ENCODE measurements around the gene IFNL3.
"Not testable (repeated sequence)": the region's sequence is repeated elsewhere in the genome, so short reads cannot be mapped to it uniquely, and the experiment has no call there.

Gene IFNL3

GRCh38 chr19:39224910-39225309 is 19.9 kb downstream of the IFNL3 start:
- H3K4me3 ChIP-seq (ENCODE audit: severe bottlenecking), result no peak overlapping the region
- no peak for TF ChIP-seq CTCF (IDR thresholded peaks at IDR 0.05; ENCODE audit: poor library complexity, severe bottlenecking)
- H3K4me1 ChIP-seq (ENCODE audit: insufficient read depth, poor library complexity, severe bottlenecking), result no peaks in the 10 kb centered on the region
- no peak overlapping the region for H3K27ac ChIP-seq (ENCODE audit: poor library complexity, severe bottlenecking)
- ATAC-seq (ENCODE audit: low read depth) (no peak), DNase-seq (ENCODE audit: low spot score) (no peak)
- no peaks in the 10 kb centered on the region for H3K36me3 ChIP-seq (ENCODE audit: low read depth)
- H3K9me3 ChIP-seq (ENCODE audit: severe bottlenecking), result no peaks in the 10 kb centered on the region
- no peaks in the 10 kb centered on the region for H3K27me3 ChIP-seq (ENCODE audit: insufficient read depth, poor library complexity, severe bottlenecking)

- TF ChIP-seq CTCF (IDR thresholded peaks at IDR 0.05; ENCODE audit: poor library complexity, severe bottlenecking), result no peak
- H3K36me3 ChIP-seq (ENCODE audit: low read depth), result no peaks in the 10 kb centered on the region
- no peak overlapping the region for H3K4me3 ChIP-seq (ENCODE audit: severe bottlenecking)
- H3K27me3 ChIP-seq (ENCODE audit: insufficient read depth, poor library complexity, severe bottlenecking), result no peaks in the 10 kb centered on the region
- no peak for ATAC-seq (ENCODE audit: low read depth)
- no peak for DNase-seq (ENCODE audit: low spot score)
- H3K4me1 ChIP-seq (ENCODE audit: insufficient read depth, poor library complexity, severe bottlenecking), result no peaks in the 10 kb centered on the region
- no peaks in the 10 kb centered on the region for H3K9me3 ChIP-seq (ENCODE audit: severe bottlenecking)
- no peak overlapping the region for H3K27ac ChIP-seq (ENCODE audit: poor library complexity, severe bottlenecking)
Observed at GRCh38 chr19:39223703-39224279, 21.0 kb downstream of the IFNL3 start.

DNA sequence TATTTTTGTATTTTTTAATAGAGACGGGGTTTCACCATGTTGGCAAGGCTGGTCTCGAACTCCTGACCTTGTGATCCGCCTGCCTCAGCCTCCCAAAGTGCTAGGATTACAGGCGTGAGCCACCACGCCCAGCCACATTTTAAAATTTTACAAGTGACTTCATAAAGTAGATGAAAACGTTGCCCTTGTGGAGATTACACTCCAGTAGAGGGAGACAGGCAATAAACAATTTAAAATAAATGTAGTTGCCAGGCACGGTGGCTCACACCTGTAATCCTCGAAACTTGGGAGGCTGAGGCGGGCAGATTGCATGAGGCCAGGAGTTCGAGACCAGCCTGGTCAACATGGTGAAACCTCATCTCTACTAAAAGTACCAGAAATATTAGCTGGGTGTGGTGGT is 25.7 kb downstream of the IFNL3 start:
- not testable (repeated sequence) for H3K4me1 ChIP-seq (ENCODE audit: insufficient read depth, poor library complexity, severe bottlenecking); H3K27me3 ChIP-seq (ENCODE audit: insufficient read depth, poor library complexity, severe bottlenecking); DNase-seq (ENCODE audit: low spot score); H3K27ac ChIP-seq (ENCODE audit: poor library complexity, severe bottlenecking); ATAC-seq (ENCODE audit: low read depth); H3K36me3 ChIP-seq (ENCODE audit: low read depth); H3K4me3 ChIP-seq (ENCODE audit: severe bottlenecking); H3K9me3 ChIP-seq (ENCODE audit: severe bottlenecking)

GRCh38 chr19:39218230-39219007 is 26.4 kb downstream of the IFNL3 start:
- ATAC-seq (ENCODE audit: low read depth) (no peak), DNase-seq (ENCODE audit: low spot score) (no peak)
- H3K36me3 ChIP-seq (ENCODE audit: low read depth), result no peaks in the 10 kb centered on the region
- TF ChIP-seq CTCF (IDR thresholded peaks at IDR 0.05; ENCODE audit: poor library complexity, severe bottlenecking), result no peak
- no peak overlapping the region for H3K27ac ChIP-seq (ENCODE audit: poor library complexity, severe bottlenecking)
- no peaks in the 10 kb centered on the region for H3K4me1 ChIP-seq (ENCODE audit: insufficient read depth, poor library complexity, severe bottlenecking)
- no peaks in the 10 kb centered on the region for H3K27me3 ChIP-seq (ENCODE audit: insufficient read depth, poor library complexity, severe bottlenecking)
- H3K9me3 ChIP-seq (ENCODE audit: severe bottlenecking), result no peaks in the 10 kb centered on the region
- H3K4me3 ChIP-seq (ENCODE audit: severe bottlenecking), result no peak overlapping the region

- Histone ChIP-seq H3K9me3 (ENCODE audit: severe bottlenecking) (no peaks in the 10 kb centered on the region), H3K4me1 (ENCODE audit: insufficient read depth, poor library complexity, severe bottlenecking) (no peaks in the 10 kb centered on the region), H3K4me3 (ENCODE audit: severe bottlenecking) (no peak overlapping the region), H3K27me3 (ENCODE audit: insufficient read depth, poor library complexity, severe bottlenecking) (no peaks in the 10 kb centered on the region), H3K27ac (ENCODE audit: poor library complexity, severe bottlenecking) (no peak overlapping the region), H3K36me3 (ENCODE audit: low read depth) (no peaks in the 10 kb centered on the region)
- TF ChIP-seq CTCF (IDR thresholded peaks at IDR 0.05; ENCODE audit: poor library complexity, severe bottlenecking), result no peak
- no peak for DNase-seq (ENCODE audit: low spot score)
- ATAC-seq (ENCODE audit: low read depth), result no peak
Observed at GRCh38 chr19:39217094-39217493, 27.7 kb downstream of the IFNL3 start.

- not testable (repeated sequence) for H3K27me3 ChIP-seq (ENCODE audit: insufficient read depth, poor library complexity, severe bottlenecking); H3K36me3 ChIP-seq (ENCODE audit: low read depth); H3K9me3 ChIP-seq (ENCODE audit: severe bottlenecking); ATAC-seq (ENCODE audit: low read depth); H3K4me1 ChIP-seq (ENCODE audit: insufficient read depth, poor library complexity, severe bottlenecking); H3K4me3 ChIP-seq (ENCODE audit: severe bottlenecking); H3K27ac ChIP-seq (ENCODE audit: poor library complexity, severe bottlenecking); DNase-seq (ENCODE audit: low spot score)
Observed at GRCh38 chr19:39215323-39215722, 29.5 kb downstream of the IFNL3 start.

All from RWPE2 (cell line).